ENCODE measurements around the gene TTLL8.

The TTLL8 gene

GRCh38 chr22:50062509-50063135 is 4.5 kb upstream of the TTLL8 start:
- in situ Hi-C loops (cut with MboI; ENCODE audit: low sequenced_read_pairs) = no loop called here

GRCh38 chr22:50061824-50062355 is 3.8 kb upstream of the TTLL8 start:
- in situ Hi-C loops (cut with MboI; ENCODE audit: low sequenced_read_pairs) = no loop called here

- in situ Hi-C loops (cut with MboI; ENCODE audit: low sequenced_read_pairs) = no loop called here
Observed at GRCh38 chr22:50061141-50061823, 3.2 kb upstream of the TTLL8 start.

GRCh38 chr22:50060441-50061140 is 2.5 kb upstream of the TTLL8 start:
- in situ Hi-C loops (cut with MboI; ENCODE audit: low sequenced_read_pairs) = no loop called here

- in situ Hi-C loops (cut with MboI; ENCODE audit: low sequenced_read_pairs) = no loop called here
Observed at GRCh38 chr22:50059881-50060262, 1.8 kb upstream of the TTLL8 start.

GRCh38 chr22:50058906-50059880 is 1.1 kb upstream of the TTLL8 start:
- in situ Hi-C loops (cut with MboI; ENCODE audit: low sequenced_read_pairs) = no loop called here

GRCh38 chr22:50057278-50058060 is 629 bp downstream of the TTLL8 start:
- in situ Hi-C loops (cut with MboI; ENCODE audit: low sequenced_read_pairs) = no loop called here

GRCh38 chr22:50056214-50056972 is 1.7 kb downstream of the TTLL8 start:
- in situ Hi-C loops (cut with MboI; ENCODE audit: low sequenced_read_pairs) = no loop called here

- in situ Hi-C loops (cut with MboI; ENCODE audit: low sequenced_read_pairs) = no loop called here
Observed at GRCh38 chr22:50053861-50054260, 4.2 kb downstream of the TTLL8 start.

GRCh38 chr22:50051930-50052329 is 6.2 kb downstream of the TTLL8 start:
- in situ Hi-C loops (cut with MboI; ENCODE audit: low sequenced_read_pairs) = no loop called here

- in situ Hi-C loops (cut with MboI; ENCODE audit: low sequenced_read_pairs) = no loop called here
Observed at GRCh38 chr22:50049299-50050195, 8.6 kb downstream of the TTLL8 start.

GRCh38 chr22:50048836-50049235 is 9.3 kb downstream of the TTLL8 start:
- in situ Hi-C loops (cut with MboI; ENCODE audit: low sequenced_read_pairs) = no loop called here

GRCh38 chr22:50048061-50048765 is 9.9 kb downstream of the TTLL8 start:
- in situ Hi-C loops (cut with MboI; ENCODE audit: low sequenced_read_pairs) = no loop called here

- in situ Hi-C loops (cut with MboI; ENCODE audit: low sequenced_read_pairs) = no loop called here
Observed at GRCh38 chr22:50047346-50047745, 10.8 kb downstream of the TTLL8 start.

GRCh38 chr22:50046481-50047245 is 11.4 kb downstream of the TTLL8 start:
- in situ Hi-C loops (cut with MboI; ENCODE audit: low sequenced_read_pairs) = no loop called here

GRCh38 chr22:50046019-50046415 is 12.1 kb downstream of the TTLL8 start:
- in situ Hi-C loops (cut with MboI; ENCODE audit: low sequenced_read_pairs) = no loop called here

Measured in HL-60/S4 treated with retinoic acid at 250 ng/mL for 4 days and 3 days (cell line).